CD14-positive monocyte (primary cell): ENCODE measurements around the gene GP1BA. TPM values are rescaled to one million over a fixed set of nuclear protein-coding genes. Genes with fewer than 3 reads are reported as not detected.

ENCODE experiments used
- DNase-seq, 3 donors: peaks; one replicate each; pipeline ENCODE4 v3.0.0-alpha.2; 2011 to 2022
- H2AFZ ChIP-seq: 2 replicates; pipeline ENCODE4 v1.6.0; 2012; ENCODE audit warnings: mild to moderate bottlenecking, low read depth, low read length, inconsistent platforms; ENCODE audit not compliant: insufficient read depth, poor library complexity, severe bottlenecking
- H3K27ac ChIP-seq, 2 donors: 1 replicate in 1 of 2; 2 replicates in 1 of 2; pipeline ENCODE4 v1.5.1; 2012 to 2013; ENCODE audit warnings: low read length in 2 of 2, control low read depth in 1 of 2, inconsistent platforms in 1 of 2, low read depth in 1 of 2, mild to moderate bottlenecking in 1 of 2
- H3K27me3 ChIP-seq, 2 donors: one replicate each; pipeline versions ENCODE4 v1.6.0 to v1.6.1; 2011 to 2013; ENCODE audit warnings: low read length in 2 of 2; ENCODE audit not compliant: control insufficient read depth in 2 of 2, insufficient read depth in 2 of 2
- H3K36me3 ChIP-seq, 2 donors: replicated peaks in 1 of 2; 1 replicate in 1 of 2; 2 replicates in 1 of 2; pipeline versions ENCODE4 v1.5.1 to v1.6.1; 2012 to 2013; ENCODE audit warnings: low read length in 2 of 2, control low read depth in 1 of 2, inconsistent platforms in 1 of 2, mild to moderate bottlenecking in 1 of 2; ENCODE audit not compliant: insufficient read depth in 2 of 2, control insufficient read depth in 1 of 2
- H3K4me1 ChIP-seq, 2 donors: 1 replicate in 1 of 2; 2 replicates in 1 of 2; pipeline versions ENCODE4 v1.5.1 to v1.6.1; 2012 to 2013; ENCODE audit warnings: low read length in 2 of 2, control low read depth in 1 of 2, inconsistent platforms in 1 of 2, mild to moderate bottlenecking in 1 of 2, moderate library complexity in 1 of 2; ENCODE audit not compliant: insufficient read depth in 2 of 2, control insufficient read depth in 1 of 2
- H3K4me2 ChIP-seq: replicated peaks from 2 replicates; pipeline ENCODE3; 2012; ENCODE audit warnings: low read length, moderate library complexity, mild to moderate bottlenecking; ENCODE audit not compliant: poor library complexity, severe bottlenecking; ENCODE audit errors: extremely low read depth
- H3K4me3 ChIP-seq, 3 experiments: fragments of 200-600 bp in 1 of 3; sonication (generic) in 1 of 3; replicated peaks in 1 of 3; 1 replicate in 2 of 3; 2 replicates in 1 of 3; pipeline ENCODE4 v1.5.1; 2011 to 2013; ENCODE audit warnings: low read length in 3 of 3, mild to moderate bottlenecking in 3 of 3, control low read depth in 2 of 3, low read depth in 2 of 3, inconsistent platforms in 1 of 3, moderate library complexity in 1 of 3
- H3K79me2 ChIP-seq: 2 replicates; pipeline ENCODE4 v1.6.0; 2012; ENCODE audit warnings: mild to moderate bottlenecking, control low read depth, inconsistent platforms, low read length, moderate library complexity; ENCODE audit not compliant: insufficient read depth
- H3K9ac ChIP-seq: 2 replicates; pipeline ENCODE4 v1.6.0; 2017; ENCODE audit warnings: low read length, mild to moderate bottlenecking; ENCODE audit not compliant: insufficient read depth, poor library complexity, severe bottlenecking
- H3K9me3 ChIP-seq, 2 donors: replicated peaks in 1 of 2; 1 replicate in 1 of 2; 2 replicates in 1 of 2; pipeline versions ENCODE4 v1.5.1 to v1.6.1; 2012 to 2013; ENCODE audit warnings: low read length in 2 of 2, control low read depth in 1 of 2; ENCODE audit not compliant: control insufficient read depth in 1 of 2, insufficient read depth in 1 of 2
- H4K20me1 ChIP-seq: 2 replicates; pipeline ENCODE4 v1.6.0; 2012; ENCODE audit warnings: mild to moderate bottlenecking, low read length, control low read depth, moderate library complexity; ENCODE audit not compliant: insufficient read depth
- H3K27ac Mint-ChIP-seq, 7 donors: one replicate each; pipeline ENCODE4 v1.8.0; 2020; ENCODE audit warnings: mild to moderate bottlenecking in 7 of 7, mixed read lengths in 7 of 7, moderate library complexity in 6 of 7, inconsistent platforms in 2 of 7
- H3K27me3 Mint-ChIP-seq, 3 donors: one replicate each; pipeline ENCODE4 v1.8.0; 2021 to 2022; ENCODE audit warnings: low read depth in 3 of 3, mild to moderate bottlenecking in 3 of 3, mixed read lengths in 3 of 3, moderate library complexity in 3 of 3, inconsistent platforms in 1 of 3
- H3K36me3 Mint-ChIP-seq, 2 donors: one replicate each; pipeline ENCODE4 v1.8.0; 2020; ENCODE audit warnings: mixed read lengths in 2 of 2, inconsistent platforms in 1 of 2, mild to moderate bottlenecking in 1 of 2
- H3K4me1 Mint-ChIP-seq: one replicate; pipeline ENCODE4 v1.8.0; 2020; ENCODE audit warnings: mild to moderate bottlenecking, mixed read lengths
- H3K4me3 Mint-ChIP-seq, 2 donors: one replicate each; pipeline ENCODE4 v1.8.0; 2020; ENCODE audit warnings: mild to moderate bottlenecking in 2 of 2, mixed read lengths in 2 of 2, moderate library complexity in 1 of 2
- H3K9me3 Mint-ChIP-seq, 7 donors: one replicate each; pipeline ENCODE4 v1.8.0; 2020 to 2022; ENCODE audit warnings: mixed read lengths in 7 of 7, mild to moderate bottlenecking in 6 of 7, moderate library complexity in 6 of 7, inconsistent platforms in 2 of 7
- WGBS: methylation state at CpG from one replicate; pipeline ENCODE4 v1.1.5; 2013; ENCODE audit warnings: missing lambda C conversion rate; ENCODE audit not compliant: insufficient coverage; 5-methylcytosine and 5-hydroxymethylcytosine counted together
- intact Hi-C, 2 donors: fragments of 100-400 bp; cut with micrococcal nuclease; formaldehyde crosslinking; loops; one replicate each; pipeline versions ENCODE4 v1.15.0 to v1.15.1; 2023
- polyA plus RNA-seq, 3 donors: library from polyadenylated mRNA; depleted of rRNA in 1 of 3; unstranded in 2 of 3; stranded (reverse) in 1 of 3; fragments of 300-500 nt in 2 of 3; fragments of >200 nt in 1 of 3; fragmentation: Illumina TruSeq in 2 of 3; gene quantifications; 1 replicate in 2 of 3; 2 replicates in 1 of 3; pipeline ENCODE4 v1.2.3, GENCODE V29; 2012 to 2021
- TF ChIP-seq, protein P1 (sequence below): fragments of 200-600 bp; IDR thresholded peaks from one replicate; pipeline ENCODE4 v1.8.0; 2022; ENCODE audit warnings: antibody characterized with exemption, mild to moderate bottlenecking

The GP1BA gene
- polyA plus RNA-seq, 3 donors: 0.24 to 0.29 TPM; not detected in 1

- H3K27ac ChIP-seq: peak overlapping the region in 1 of 2 donors; percentile 60
- 96% methylated on average over 4 of the region's 6 CpGs for WGBS
- H3K27me3 ChIP-seq: no peaks in the 10 kb centered on the region
- Mint-ChIP-seq H3K27me3 (peaks cover 0 to 2% (median 2%) of the 10 kb centered on the region in 3 donors), H3K9me3 (no peaks in the 10 kb centered on the region), H3K36me3 (peaks cover 69 to 81% of the 10 kb centered on the region in 2 donors), H3K4me3 (no peak overlapping the region), H3K27ac (peak overlapping the region in 1 of 7 donors; percentile 59), H3K4me1 (peaks cover 44% of the 10 kb centered on the region)
- H3K36me3 ChIP-seq: peaks cover 46 to 73% of the 10 kb centered on the region in 2 donors
- H3K9ac ChIP-seq: no peak overlapping the region
- intact Hi-C loops: no loop called here
- no peaks in the 10 kb centered on the region for H3K9me3 ChIP-seq
- no peak overlapping the region for H3K4me2 ChIP-seq
- peaks cover 33% of the 10 kb centered on the region for H3K79me2 ChIP-seq
- H3K4me1 ChIP-seq: peaks cover 44 to 57% of the 10 kb centered on the region in 2 donors
- H2AFZ ChIP-seq: no peak overlapping the region
- H4K20me1 ChIP-seq: peaks cover 6% of the 10 kb centered on the region
- TF ChIP-seq, protein P1, sequence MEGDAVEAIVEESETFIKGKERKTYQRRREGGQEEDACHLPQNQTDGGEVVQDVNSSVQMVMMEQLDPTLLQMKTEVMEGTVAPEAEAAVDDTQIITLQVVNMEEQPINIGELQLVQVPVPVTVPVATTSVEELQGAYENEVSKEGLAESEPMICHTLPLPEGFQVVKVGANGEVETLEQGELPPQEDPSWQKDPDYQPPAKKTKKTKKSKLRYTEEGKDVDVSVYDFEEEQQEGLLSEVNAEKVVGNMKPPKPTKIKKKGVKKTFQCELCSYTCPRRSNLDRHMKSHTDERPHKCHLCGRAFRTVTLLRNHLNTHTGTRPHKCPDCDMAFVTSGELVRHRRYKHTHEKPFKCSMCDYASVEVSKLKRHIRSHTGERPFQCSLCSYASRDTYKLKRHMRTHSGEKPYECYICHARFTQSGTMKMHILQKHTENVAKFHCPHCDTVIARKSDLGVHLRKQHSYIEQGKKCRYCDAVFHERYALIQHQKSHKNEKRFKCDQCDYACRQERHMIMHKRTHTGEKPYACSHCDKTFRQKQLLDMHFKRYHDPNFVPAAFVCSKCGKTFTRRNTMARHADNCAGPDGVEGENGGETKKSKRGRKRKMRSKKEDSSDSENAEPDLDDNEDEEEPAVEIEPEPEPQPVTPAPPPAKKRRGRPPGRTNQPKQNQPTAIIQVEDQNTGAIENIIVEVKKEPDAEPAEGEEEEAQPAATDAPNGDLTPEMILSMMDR: no peak
- H3K4me3 ChIP-seq: no peak overlapping the region
- DNase-seq: no peak
Observed at GRCh38 chr17:4971826-4972225, 39.7 kb downstream of the GP1BA start.

GRCh38 chr17:4972322-4972721 lies 40.2 kb downstream of the GP1BA start:
- peak overlapping the region in 1 of 2 donors; percentile 60 for H3K27ac ChIP-seq

More at GRCh38 chr17:4972322-4972721, 40.2 kb downstream of the GP1BA start:
- no peaks in the 10 kb centered on the region for H3K27me3 ChIP-seq
- no peak overlapping the region for H3K9ac ChIP-seq
- H3K36me3 Mint-ChIP-seq: peaks cover 74 to 86% of the 10 kb centered on the region in 2 donors
- H3K4me3 Mint-ChIP-seq: no peak overlapping the region
- peak overlapping the region in 4 of 7 donors; percentile 25 to 90 (median 65) for H3K27ac Mint-ChIP-seq
- no peaks in the 10 kb centered on the region for H3K9me3 ChIP-seq
- DNase-seq: no peak
- TF ChIP-seq, protein P1: no peak
- no peak overlapping the region for H2AFZ ChIP-seq
- H3K9me3 Mint-ChIP-seq: no peaks in the 10 kb centered on the region
- peaks cover 42 to 54% of the 10 kb centered on the region in 2 donors for H3K4me1 ChIP-seq
- peaks cover 6% of the 10 kb centered on the region for H4K20me1 ChIP-seq
- peaks cover 33% of the 10 kb centered on the region for H3K79me2 ChIP-seq
- H3K36me3 ChIP-seq: peaks cover 51 to 78% of the 10 kb centered on the region in 2 donors
- 94% methylated on average over 9 of the region's 12 CpGs for WGBS
- peaks cover 44% of the 10 kb centered on the region for H3K4me1 Mint-ChIP-seq
- peak overlapping the region in 1 of 3 experiments; percentile 60 for H3K4me3 ChIP-seq
- intact Hi-C loops: no loop called here
- H3K4me2 ChIP-seq: peak overlapping the region; percentile 62
- peaks cover 0 to 2% (median 2%) of the 10 kb centered on the region in 3 donors for H3K27me3 Mint-ChIP-seq
